ENCODE results near the gene SP5.
A peak's percentile ranks its signal among the peaks of the same experiment; 100 is the strongest.
"Not testable (repeated sequence)": the region's sequence is repeated elsewhere in the genome, so short reads cannot be mapped to it uniquely, and the experiment has no call there.

Gene SP5

DNA sequence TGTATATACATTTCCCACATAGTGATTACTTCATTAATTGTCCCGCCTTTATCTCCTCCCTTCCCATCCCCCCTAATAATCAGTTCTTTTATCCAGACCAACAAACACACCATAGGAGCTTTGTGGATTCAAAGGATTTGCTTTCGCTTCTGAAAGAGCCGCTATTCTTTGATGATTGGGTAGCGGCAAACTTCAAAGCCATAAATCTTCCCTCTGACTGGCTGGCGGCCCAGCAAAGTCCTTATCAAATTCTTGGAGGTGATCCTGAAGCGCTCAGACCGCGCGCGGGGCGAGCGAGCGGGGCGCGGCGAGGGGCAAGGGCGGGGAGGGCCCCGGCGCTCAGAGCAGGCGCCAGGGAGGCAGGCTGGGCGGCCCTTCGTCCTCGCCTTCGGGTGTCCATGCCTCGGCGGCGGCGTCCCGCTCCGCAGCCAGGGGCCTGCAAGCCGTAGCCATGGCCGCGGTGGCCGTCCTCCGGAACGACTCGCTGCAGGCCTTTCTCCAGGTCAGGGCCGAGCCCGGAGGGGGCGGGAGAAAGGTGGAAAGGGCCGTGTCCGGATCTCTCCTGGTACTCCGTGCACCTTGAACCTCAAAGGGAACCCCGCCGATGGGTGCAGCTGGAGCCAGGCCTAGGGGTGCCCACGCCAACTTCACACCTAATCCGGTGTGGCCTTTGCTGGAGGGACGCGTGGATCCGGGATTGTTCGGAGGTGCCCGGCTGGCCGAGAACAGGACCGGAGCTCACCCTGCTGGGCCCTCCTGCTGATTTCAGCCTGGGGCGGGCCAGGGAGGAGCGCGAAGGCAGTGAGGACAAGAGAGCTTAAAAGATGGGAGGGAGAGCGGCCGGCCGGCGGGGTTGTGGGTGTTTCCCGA lies at the start of gene SP5:
Gene SP5, plus strand, starts transcription at position 276 of the 870 bp plus-strand sequence. Its CDS starts 176 bp downstream, at position 452.
- peak; percentile 41 for DNase-seq

DNA sequence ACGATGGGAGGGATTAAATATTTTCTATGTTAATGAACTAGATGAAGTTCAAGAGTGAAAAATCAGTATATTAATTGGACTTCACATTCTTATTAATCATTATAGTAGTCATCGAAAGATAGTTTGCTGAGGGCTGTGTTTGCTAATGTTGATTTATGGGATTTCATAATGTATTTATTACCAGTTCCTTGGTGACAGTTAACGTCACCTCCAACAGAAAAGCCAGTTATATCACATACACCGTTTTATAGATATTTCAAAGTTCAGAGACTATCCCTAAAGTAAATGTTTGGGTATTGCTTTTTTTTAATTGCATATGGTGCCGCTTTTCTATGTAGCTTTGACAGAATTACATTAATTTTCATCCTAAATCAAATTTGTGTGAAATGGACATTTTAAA lies 49.4 kb upstream of the SP5 start:
- DNase-seq = no peak

GRCh38 chr2:170669909-170670308 lies 45.2 kb upstream of the SP5 start:
- no peak for DNase-seq

DNA sequence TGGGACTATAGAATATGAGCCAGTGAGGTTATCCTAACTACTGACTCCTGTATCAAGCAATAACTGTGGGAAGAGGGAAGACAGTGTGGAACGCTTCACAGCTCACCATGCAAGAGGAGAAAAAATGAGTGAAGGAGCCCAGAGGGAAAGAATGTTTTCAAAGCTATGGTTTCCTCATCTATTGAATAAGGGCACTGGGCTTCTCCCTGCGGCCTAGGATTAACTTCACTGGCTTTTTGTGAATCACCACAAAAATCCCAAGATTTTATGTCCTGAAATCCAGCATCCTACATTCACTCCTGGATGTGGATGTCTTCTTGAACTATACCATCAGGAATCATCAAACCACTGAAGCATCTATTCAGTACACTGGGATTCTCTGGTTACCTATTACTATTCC lies 44.5 kb upstream of the SP5 start:
- no peak for DNase-seq

GRCh38 chr2:170671079-170671478 lies 44.1 kb upstream of the SP5 start:
- no peak for DNase-seq

DNA sequence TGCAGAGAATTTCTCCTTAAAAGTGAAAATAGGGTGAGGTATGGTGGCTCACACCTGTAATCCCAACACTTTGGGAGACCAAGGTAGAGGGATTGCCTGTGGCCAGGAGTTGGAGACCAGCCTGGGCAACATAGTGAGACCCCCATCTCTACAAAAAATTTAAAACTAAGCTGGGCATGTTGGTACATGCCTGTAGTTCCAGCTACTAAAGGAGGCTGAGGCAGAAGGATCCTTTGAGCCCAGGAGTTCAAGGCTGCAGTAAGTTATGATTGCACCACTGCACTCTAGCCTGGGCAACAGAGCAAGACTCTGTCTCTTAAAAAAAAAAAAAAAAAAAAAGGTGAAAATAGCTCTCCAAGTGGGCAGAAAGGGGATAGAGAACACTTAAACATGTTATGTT lies 40.9 kb upstream of the SP5 start:
- DNase-seq = not testable (repeated sequence)

- DNase-seq = no peak
These were observed 39.4 kb upstream of the SP5 start for GRCh38 chr2:170675701-170676100.

- no peak for DNase-seq
These were observed 35.5 kb upstream of the SP5 start for GRCh38 chr2:170679607-170680079.

DNA sequence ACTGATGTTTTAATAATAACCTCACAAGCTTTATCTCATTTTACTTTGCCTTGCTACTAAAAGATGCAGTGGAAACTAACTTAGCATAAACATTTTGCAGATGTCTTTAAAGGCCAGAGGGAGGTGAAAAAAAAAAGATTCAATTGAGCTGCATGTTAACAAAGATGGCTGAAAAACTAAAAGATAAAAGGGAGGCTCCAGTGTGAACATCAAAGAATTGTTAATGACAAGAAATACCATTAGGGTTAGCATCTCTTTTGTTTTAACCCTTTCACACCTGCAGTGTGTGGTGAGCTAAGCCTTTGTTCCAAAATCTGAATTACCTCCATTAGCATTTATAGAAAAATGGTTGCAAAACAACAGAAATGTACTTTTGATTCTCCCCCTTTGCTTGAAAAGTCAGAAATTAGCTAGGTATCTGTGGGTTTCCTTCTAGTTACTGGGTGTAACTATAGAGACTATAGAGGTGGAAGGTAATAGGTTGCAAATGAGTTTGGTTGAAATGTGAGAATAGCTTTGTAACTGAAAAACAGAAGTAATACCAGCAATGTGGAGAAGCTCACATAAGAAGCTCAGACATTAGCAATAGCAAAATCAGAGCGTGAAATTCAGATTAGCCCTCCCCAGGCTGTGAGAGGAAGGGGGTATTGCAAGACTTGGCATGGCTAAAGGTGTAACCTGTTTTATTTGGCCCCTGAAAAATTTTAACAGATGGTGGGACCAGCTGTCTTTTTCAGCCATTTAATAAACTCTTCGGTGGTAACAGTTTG lies 34.8 kb upstream of the SP5 start:
- no peak for DNase-seq

GRCh38 chr2:170681311-170681710 lies 33.8 kb upstream of the SP5 start:
- DNase-seq = no peak

DNA sequence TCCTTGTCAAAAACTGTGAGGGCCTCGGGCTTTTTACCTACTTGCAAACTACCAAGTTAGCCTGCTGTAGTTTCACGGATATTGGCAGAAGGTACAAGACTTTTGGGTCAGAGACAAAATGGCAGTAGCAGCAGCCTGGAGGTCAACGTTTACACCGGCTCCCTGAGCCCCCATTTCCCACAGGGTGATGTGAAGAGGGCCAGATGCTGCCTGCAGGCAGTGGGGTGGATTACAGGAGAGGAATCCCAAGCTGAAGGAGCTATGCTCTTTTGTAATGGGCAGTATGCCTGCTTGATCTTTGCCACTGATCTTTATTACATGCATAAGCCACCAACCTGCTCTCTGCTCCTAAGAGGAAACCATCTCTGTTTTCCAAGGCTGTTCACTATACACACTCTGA lies 29.5 kb upstream of the SP5 start:
- no peak for DNase-seq

GRCh38 chr2:170689481-170689880 lies 25.7 kb upstream of the SP5 start:
- DNase-seq = no peak

DNA sequence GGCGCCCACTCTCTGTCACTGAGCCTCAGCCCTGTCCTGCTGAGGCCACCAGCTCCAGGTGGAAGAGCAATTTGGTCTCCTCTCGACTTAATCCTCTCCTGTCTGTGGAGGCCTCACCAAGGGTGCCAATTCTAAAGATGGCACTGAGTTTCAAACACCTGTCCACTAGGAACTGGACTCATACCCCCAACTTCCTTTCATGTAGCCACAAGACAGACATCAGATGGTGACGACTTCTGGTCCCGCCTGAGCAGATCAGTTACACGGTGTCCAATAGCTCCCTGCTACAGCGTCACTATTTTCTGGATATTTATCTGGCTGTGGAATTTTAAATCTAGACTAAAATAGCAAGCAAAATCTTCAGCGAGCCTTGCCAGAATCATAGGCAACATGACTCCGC lies 24.5 kb upstream of the SP5 start:
- DNase-seq = no peak

- no peak for DNase-seq
These were observed 20.8 kb upstream of the SP5 start for GRCh38 chr2:170694316-170694715.

GRCh38 chr2:170695521-170696410 lies 19.4 kb upstream of the SP5 start:
- DNase-seq = no peak

GRCh38 chr2:170696948-170697347 lies 18.2 kb upstream of the SP5 start:
- no peak for DNase-seq

DNA sequence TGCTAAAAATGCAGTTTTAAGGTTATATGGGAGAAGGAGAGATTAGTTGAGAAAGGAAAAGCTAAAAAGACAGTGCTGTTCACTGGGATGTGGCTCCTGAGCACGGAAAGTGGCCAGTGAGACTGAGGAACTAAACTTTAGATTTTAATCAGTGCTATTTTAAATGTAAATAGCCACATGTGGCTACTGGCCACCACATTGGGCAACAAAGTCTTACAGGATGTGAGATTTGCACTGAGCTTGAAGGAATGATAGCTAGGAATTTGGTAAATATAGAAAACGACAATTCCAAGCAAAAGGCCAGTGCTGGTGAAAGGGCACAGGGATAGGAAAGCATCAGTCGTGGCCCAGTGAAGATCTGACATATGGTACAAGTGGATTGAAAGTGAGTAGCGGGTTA lies 14.1 kb upstream of the SP5 start:
- no peak for DNase-seq

DNA sequence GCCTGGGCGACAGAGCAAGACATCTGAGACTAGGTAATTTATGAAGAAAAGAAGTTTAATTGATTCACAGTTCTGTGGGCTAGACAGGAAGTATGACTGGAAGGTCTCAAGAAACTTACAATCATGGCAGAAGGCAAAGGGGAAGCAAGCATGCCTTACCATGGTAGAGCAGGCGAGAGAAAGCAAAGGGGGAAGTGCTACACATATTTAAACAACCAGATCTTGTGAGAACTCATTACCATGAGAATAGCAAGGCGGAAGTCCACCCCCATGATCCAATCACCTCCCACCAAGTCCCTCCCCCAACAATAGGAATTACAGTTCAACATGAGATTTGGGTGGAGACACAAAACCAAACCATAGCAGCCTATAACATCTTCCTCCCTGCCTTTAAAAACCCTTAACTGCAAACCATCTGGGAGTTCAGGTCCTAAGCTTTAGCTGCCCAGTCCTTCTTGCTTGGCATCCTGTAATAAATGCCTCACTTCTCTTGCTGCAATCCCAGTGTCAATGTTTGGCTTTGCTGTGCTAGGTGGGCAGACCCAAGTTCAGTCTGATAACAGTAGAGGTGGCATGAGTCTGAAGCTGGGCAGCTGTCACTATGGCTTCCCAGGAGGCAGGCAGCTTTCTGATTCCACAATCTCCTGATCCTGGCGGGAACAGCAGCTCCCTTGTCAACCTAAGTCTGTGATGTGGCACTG lies 11.2 kb upstream of the SP5 start:
- DNase-seq = no peak

GRCh38 chr2:170707821-170708795 lies 7.0 kb upstream of the SP5 start:
- DNase-seq = no peak

- DNase-seq = no peak
These were observed 4.5 kb upstream of the SP5 start for GRCh38 chr2:170710609-170710979.

DNA sequence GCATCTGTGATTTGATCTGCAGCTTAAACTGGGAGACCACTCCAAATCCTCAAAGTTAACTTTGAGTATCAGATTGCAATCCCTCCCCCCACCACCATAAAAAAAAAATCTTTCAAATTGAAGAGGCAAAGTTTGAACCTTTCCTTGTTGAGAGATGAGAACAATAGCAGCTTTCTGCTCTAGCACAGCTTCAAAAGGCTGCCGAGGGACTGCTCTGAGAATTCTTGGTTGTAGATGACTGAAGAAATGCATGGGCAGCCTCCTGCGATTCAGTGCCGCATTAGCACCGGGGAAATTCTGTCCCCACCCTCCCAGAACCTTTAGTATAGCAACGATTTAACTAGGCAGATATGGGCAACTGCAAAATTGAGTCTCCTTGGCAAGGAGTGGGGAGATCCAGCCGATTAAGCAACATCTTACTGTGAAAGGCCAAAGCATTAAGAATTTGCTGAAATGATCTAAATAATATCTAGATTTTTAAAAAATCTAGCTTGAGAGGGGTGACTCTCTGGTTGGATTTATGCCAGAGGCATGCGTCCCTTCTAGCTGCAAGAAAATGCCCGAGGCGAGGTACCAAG lies 3.9 kb upstream of the SP5 start:
- DNase-seq = no peak

Data from CD4-positive, alpha-beta T cell treated with Interleukin-17A for 4 hours (primary cell).